A673 (cell line): ENCODE measurements around the gene TERT. TPM values are rescaled to one million over a fixed set of nuclear protein-coding genes. Genes with fewer than 3 reads are reported as not detected.

ENCODE experiments used
- BruUV-seq: library from RNA; stranded (reverse); fragments of 400-500 nt; replicated peaks from 2 replicates; lab custom pipeline; 2021; lab: Mats Ljungman, UMichigan
- CTCF ChIA-PET: fragments of 300-600 bp; sonication (Branson Sonifier 250); formaldehyde crosslinking; loops from one replicate; lab custom pipeline; 2022; ENCODE audit warnings: antibody characterized with exemption; lab: Charles Lee
- POLR2A ChIA-PET: fragments of 300-600 bp; sonication (Branson Sonifier 250); formaldehyde crosslinking; loops from one replicate; lab custom pipeline; 2022; ENCODE audit warnings: antibody characterized with exemption; ENCODE audit not compliant: low non-redundant PET; lab: Charles Lee
- DNase-seq: peaks from one replicate; pipeline ENCODE4 v3.0.0-alpha.2; 2015; ENCODE audit warnings: low spot score
- H3K27ac ChIP-seq: fragments of 200-600 bp; sonication (generic); 2 replicates; pipeline ENCODE4 v1.5.1; 2016; ENCODE audit warnings: mixed run types, low read depth, mild to moderate bottlenecking, mixed read lengths, antibody characterized with exemption, low read length; ENCODE audit not compliant: poor library complexity, severe bottlenecking
- H3K27me3 ChIP-seq: fragments of 200-600 bp; sonication (generic); replicated peaks from 2 replicates; pipeline ENCODE4 v1.6.1; 2017; ENCODE audit warnings: mixed run types, low read depth, mild to moderate bottlenecking, mixed read lengths, antibody characterized with exemption, low read length; ENCODE audit not compliant: insufficient read depth, poor library complexity
- H3K36me3 ChIP-seq: fragments of 200-600 bp; sonication (generic); 2 replicates; pipeline ENCODE4 v1.6.1; 2016; ENCODE audit warnings: mixed run types, mild to moderate bottlenecking, mixed read lengths, antibody characterized with exemption, low read length; ENCODE audit not compliant: insufficient read depth, poor library complexity, severe bottlenecking
- H3K4me1 ChIP-seq: fragments of 200-600 bp; sonication (generic); 2 replicates; pipeline ENCODE4 v1.6.1; 2017; ENCODE audit warnings: mixed run types, mild to moderate bottlenecking, mixed read lengths, antibody characterized with exemption, low read length; ENCODE audit not compliant: insufficient read depth, poor library complexity, severe bottlenecking
- H3K4me3 ChIP-seq: fragments of 200-600 bp; sonication (generic); 2 replicates; pipeline ENCODE4 v1.5.1; 2016; ENCODE audit warnings: low read depth, mixed run types, mild to moderate bottlenecking, mixed read lengths, low read length; ENCODE audit not compliant: poor library complexity, severe bottlenecking
- H3K9me3 ChIP-seq: fragments of 200-600 bp; sonication (generic); 2 replicates; pipeline ENCODE4 v1.6.1; 2016; ENCODE audit warnings: mixed run types, low read depth, mild to moderate bottlenecking, mixed read lengths, antibody characterized with exemption, low read length; ENCODE audit not compliant: poor library complexity, severe bottlenecking
- CTCF ChIP-seq: fragments of 300-800, 200-600 bp; sonication (generic); conservative IDR thresholded peaks from 2 replicates; pipeline ENCODE4 v1.5.1; 2017; ENCODE audit warnings: low read depth, mild to moderate bottlenecking, antibody characterized with exemption, low read length, moderate library complexity, mixed read lengths
- EZH2 ChIP-seq: fragments of 200-600 bp; sonication (generic); IDR thresholded peaks from 2 replicates; pipeline ENCODE4 v1.6.1; 2017; ENCODE audit warnings: borderline replicate concordance, low read depth, mild to moderate bottlenecking, mixed read lengths, antibody characterized with exemption, low read length; ENCODE audit not compliant: poor library complexity, severe bottlenecking
- intact Hi-C: fragments of 100-400 bp; cut with micrococcal nuclease; formaldehyde crosslinking; loops from one replicate; pipeline ENCODE4 v1.10.0; 2022; ENCODE audit not compliant: unreplicated experiment
- total RNA-seq: library from RNA; stranded (reverse); gene quantifications from 2 replicates; pipeline ENCODE4 v1.2.3, GENCODE V29; 2021

The TERT gene
- total RNA-seq, 1 experiment from 2014 or later = 14.2 TPM

DNA sequence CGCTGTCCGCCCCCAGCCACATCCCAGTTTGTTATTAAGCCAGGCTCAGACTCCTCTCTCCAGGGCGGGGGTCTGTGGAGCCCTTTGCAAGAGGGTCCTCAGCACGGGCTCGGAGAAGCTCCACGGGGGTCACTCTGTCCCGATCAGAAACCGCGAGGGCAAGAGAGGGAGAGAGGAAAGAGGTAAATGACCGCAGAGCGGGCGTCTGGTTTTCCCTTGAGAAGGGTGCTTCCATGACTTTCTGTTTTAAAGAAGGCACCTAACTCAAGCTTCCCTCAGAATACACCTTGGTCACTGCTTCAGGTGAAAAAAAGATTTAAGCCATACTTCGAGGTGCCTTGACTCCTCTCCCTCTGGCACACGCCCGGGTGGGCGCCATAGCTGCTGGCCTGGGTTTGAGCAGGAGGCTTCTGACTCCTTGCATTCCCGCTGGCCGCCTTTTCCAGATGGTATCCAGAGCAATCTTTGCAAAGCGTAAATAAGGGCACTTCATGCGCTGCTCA lies 5.8 kb upstream of the TERT start:
- TF ChIP-seq CTCF (no peak), EZH2 (no peak)
- Histone ChIP-seq H3K27me3 (peaks cover 3% of the 10 kb centered on the region), H3K36me3 (no peaks in the 10 kb centered on the region), H3K9me3 (no peaks in the 10 kb centered on the region), H3K4me1 (no peaks in the 10 kb centered on the region), H3K27ac (no peak overlapping the region), H3K4me3 (no peak overlapping the region)
- DNase-seq = no peak
- CTCF ChIA-PET = no interaction called here
- POLR2A ChIA-PET = no interaction called here
- no TSS peak for BruUV-seq
- intact Hi-C loops = no loop called here

- peaks cover 3% of the 10 kb centered on the region for H3K27me3 ChIP-seq
- ChIA-PET POLR2A (no interaction called here), CTCF (no interaction called here)
- TF ChIP-seq EZH2 (no peak), CTCF (no peak)
- no peaks in the 10 kb centered on the region for H3K4me1 ChIP-seq
- H3K9me3 ChIP-seq = no peaks in the 10 kb centered on the region
- intact Hi-C loops = no loop called here
- H3K4me3 ChIP-seq = no peak overlapping the region
- BruUV-seq = no TSS peak
- no peak overlapping the region for H3K27ac ChIP-seq
- DNase-seq = no peak
- H3K36me3 ChIP-seq = no peaks in the 10 kb centered on the region
Measured at GRCh38 chr5:1299961-1300360, 5.1 kb upstream of the TERT start.

GRCh38 chr5:1299511-1299850 lies 4.6 kb upstream of the TERT start:
- intact Hi-C loops = no loop called here
- TF ChIP-seq EZH2 (no peak), CTCF (no peak)
- Histone ChIP-seq H3K36me3 (no peaks in the 10 kb centered on the region), H3K4me1 (peaks cover under 1% of the 10 kb centered on the region), H3K9me3 (no peaks in the 10 kb centered on the region), H3K27ac (no peak overlapping the region), H3K27me3 (peaks cover 3% of the 10 kb centered on the region), H3K4me3 (no peak overlapping the region)
- ChIA-PET POLR2A (no interaction called here), CTCF (no interaction called here)
- DNase-seq = no peak
- no TSS peak for BruUV-seq
